GM18517 (cell line): ENCODE results near the gene SCYGR4.

Experiments used
- ATAC-seq: cut with Tn5 transposase; IDR thresholded peaks from one replicate; pipeline ENCODE4 v1.9.1; 2021; ENCODE audit warnings: mild to moderate bottlenecking, moderate library complexity; ENCODE audit not compliant: unreplicated experiment

Gene SCYGR4

DNA sequence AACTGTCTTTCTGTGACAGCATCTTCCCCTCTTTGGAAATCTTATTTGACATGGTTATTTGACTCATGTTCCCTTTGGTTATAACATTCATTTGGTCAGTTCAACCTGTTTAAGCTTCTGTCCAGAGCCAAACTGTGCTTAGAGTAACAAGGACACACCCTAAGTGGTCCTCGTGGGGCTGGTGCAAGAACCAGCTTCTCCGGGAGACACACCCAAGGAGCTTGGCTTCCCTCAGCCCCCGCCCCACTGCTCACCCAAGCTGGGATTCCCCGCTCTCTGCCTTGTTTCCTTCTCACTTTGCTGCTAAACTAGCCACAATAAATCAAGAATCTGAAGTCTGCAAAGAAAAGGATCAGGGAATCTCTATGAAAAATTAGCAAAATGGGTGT, 4.0 kb upstream of the SCYGR4 start:
- ATAC-seq = no peak

GRCh38 chr2:227614246-227614645, 3.1 kb upstream of the SCYGR4 start:
- ATAC-seq = no peak

DNA sequence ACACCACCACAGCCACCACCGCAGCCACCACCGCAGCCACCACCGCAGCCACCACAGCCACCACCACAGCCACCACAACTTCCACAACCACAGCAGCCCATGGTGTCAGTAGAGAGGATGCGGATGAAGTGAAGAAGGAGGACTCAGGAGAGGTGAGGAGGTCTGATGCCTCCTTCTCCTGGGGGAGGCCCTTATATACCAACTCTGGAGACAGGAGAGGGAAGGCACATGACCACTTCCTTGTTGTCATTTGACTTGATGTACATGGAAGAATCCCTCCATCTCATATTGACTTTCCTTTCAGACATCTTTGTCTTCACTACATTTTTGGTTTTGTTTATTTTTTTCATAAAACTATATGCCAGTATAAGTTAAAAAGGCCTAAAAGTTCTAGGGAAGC, 2.6 kb upstream of the SCYGR4 start, which contains the start of gene SCYGR3:
Gene SCYGR3 (minus strand): TSS at position 101 of the 400 bp plus-strand sequence. CDS start 0 bp downstream, at position 101.
- ATAC-seq = no peak

DNA sequence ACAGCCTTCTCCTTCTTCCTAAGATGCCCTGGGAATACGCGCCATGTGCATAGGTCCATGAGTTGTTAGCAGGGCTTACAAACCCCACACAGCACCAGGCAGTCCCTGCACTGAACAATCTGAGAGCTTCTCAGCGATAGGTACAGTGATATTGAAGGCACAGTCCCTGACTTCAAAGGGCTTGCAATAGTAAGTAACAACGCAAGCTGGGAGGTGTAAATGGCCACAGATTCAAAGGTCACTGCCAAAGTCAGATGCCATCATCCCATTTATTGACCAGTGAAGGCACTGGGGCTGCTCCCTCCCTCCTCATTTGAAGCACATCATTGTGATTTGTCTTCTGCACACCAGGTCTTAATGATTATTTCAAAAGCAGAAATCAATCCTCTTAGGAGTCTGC, 2.1 kb upstream of the SCYGR4 start:
- no peak for ATAC-seq

DNA sequence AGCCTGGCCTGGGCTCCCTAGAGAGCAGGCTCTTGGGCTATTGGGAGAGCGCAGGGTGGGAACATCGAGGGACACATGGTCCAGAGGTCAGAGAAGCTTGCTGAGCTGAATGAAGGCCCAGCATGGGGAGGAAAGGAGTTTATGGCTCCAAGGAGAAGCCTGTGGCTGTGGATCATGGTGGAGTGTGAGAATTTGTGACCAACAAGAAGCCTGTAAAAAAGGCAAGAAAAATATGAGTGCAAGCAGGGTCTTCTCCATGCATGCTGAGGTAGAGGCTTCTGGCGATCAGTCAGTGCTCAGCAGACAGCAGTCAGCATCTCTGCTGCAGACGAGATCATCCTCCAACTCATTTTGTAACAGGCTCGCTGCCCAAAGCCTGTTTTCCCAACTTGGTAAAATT, 1.4 kb upstream of the SCYGR4 start:
- no peak for ATAC-seq

DNA sequence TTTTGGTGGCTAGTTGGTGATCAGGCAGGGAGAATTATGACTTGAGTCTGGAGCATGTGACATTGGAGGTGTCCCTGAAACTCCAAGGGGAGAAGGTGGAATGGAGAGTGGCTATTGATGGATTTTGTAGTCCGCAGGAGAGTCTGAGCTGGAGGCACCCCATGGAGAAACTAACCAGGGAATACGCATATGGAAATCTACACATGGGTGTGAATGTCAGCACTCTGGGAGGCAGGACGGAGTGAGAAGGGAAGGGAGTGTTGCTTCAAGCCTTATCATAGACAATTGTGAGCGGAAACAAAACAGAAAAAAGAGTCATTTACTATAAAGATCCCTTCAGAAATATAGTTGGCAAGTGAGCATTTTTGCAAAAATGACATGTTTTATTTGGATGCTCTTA, 667 bp upstream of the SCYGR4 start:
- no peak for ATAC-seq

DNA sequence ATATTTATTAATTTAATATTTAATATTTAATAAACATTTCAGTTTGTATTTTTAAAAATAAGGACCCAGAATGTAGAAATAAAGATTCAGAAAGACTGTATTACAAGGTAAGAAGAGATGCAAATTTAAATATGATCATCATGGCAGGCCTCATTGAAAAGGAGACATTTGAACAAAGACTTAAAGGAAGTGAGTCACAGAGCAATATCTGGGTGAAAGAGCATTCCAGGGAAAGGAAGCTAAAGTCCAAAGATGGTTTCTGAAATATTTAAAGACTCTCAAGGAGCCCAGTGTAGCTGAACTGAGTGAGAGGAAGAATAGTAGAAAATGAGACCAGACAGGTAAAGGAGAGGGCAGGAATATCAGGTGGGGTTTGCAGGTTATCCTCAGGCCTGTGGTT, 5.9 kb downstream of the SCYGR4 start:
- ATAC-seq = no peak

DNA sequence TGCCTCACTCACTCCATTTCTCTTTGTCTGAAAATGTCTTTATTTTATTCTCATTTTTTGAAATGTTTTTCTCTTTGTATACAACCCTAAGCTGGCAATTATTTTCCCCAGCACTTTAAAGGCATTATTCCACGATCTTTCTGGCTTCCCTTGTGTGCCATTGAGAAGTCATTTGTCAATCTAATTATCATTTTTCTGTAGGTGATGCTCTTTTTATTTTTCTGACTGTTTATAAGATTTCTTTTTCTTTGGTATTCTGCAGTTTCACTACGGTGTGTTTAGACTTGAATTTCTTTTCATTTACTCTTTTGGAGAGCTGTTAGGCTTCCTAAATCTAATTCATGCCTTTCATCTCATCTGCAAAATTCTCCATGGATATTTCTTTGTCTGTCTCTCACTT, 8.1 kb downstream of the SCYGR4 start:
- no peak for ATAC-seq

GRCh38 chr2:227626580-227627151, 9.4 kb downstream of the SCYGR4 start:
- no peak for ATAC-seq

DNA sequence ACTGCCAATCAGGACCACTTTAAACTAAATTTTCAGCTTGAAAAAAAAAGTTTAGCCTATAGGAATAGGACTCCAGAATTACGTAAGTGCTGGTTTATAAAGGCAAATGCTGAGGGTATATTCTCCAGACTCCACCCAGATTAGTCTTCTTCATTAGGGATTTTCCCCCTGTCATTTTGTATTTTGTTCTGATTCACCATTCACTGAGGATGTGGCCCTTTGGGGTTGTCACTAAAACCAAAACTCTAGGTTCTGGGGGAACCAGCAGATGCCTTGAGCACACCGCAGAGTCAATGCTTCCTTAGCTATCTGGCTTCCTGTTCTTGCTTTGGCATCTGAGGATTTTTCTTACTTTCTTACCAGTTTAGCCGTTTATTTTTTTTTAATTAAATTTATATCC, 10.5 kb downstream of the SCYGR4 start:
- ATAC-seq = peak; percentile 94

DNA sequence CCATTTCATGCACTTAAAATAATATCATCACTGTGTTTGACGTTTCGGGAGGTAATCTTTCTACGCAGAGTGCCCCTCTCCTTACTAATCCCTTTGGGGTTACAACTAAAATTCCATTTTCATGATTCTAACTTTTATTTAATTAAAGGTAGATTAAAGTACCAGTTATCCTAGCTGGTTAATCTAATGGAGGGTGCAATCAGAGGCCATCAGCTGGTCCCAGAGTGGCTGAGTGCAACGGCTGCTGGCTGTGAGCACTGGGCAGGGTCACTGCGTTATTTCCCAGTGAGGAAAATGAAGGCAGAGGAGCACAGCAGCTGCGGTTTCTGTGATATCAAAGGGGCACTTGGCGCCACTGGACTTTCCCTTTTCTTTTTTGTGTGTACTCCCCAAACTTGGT, 12.1 kb downstream of the SCYGR4 start:
- no peak for ATAC-seq

GRCh38 chr2:227630322-227630721, 13.0 kb downstream of the SCYGR4 start:
- no peak for ATAC-seq

GRCh38 chr2:227632827-227633226, 15.5 kb downstream of the SCYGR4 start:
- no peak for ATAC-seq

DNA sequence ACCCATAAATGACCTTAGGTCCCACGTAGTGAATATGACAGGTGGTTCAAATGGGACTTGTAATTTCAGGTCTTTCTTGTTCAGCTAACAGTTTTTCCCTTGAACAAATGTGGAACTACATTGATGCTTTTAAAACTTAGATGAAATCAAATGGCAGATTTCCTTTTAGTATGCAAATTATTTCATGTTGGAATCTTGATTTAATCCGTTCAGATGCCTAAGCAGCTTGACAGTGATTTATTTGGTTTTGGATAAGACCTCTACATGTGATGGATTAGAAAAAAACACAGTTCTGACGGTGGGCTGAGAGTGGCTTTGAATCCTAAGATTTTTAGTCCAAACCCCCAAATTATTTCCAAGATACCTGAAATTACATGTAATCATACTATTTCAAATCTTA, 16.9 kb downstream of the SCYGR4 start:
- ATAC-seq = no peak

DNA sequence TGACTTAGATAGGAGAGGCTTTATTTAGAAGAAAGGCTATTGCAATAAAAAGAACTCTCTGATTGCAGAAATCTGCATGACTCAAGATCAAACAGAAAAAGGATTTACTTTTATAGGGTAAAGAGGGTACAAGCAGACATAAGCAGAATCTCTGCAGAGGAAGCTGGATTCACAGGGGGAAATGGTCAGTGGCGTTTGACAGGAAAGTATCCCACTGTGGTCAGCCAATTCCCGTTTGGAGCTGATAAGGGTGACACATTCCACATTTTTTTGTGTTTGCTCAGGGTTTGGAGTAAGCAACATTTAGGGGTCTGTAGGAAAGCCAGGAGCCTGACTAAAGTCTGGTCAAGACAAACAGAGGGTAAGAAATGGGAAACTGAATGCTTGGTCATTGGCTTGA, 25.4 kb downstream of the SCYGR4 start:
- ATAC-seq = no peak

DNA sequence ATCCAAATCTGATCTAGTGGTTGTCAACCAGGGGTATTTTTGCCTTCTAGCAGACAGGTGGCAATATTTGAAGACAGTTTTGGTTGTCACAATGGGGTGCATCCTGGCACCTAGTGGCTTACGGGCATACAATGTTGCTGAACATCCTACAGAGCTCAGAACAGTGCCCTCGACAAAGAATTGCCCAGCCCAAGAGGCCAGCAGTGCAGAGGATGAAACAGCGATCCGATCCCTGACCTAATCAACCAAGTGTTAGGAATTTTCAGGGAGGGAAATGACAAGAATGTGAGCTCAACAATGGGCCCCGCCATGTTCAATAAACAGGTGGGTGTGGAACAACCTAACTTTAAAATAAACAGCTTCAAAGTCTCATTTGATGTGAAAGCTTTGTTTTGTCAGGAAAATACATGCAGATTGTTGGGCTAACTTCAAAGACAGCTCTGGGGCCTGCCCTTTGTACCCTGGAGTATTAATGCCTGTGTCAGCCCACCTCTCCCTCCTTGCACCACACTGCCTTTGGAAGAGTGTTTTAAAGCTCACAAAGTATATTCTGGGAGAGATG, 26.8 kb downstream of the SCYGR4 start:
- no peak for ATAC-seq

DNA sequence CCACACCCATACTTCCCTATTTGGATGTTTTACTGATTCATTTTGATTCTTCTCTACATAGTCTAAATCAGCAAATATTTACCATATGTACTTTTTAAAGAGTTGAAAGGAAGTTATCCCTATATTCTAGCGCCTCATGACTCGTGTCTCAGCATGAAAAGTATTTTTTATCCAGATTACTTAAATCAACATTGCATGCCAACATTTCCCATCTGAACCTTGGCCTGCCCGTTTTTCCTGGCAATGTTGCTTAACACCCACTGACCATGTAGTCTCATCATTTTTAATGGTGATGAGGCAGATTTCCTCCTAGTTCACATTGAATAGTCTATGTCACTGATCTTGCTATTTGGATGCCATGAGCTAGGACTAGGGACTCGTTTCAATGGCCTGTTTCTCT, 36.1 kb downstream of the SCYGR4 start:
- no peak for ATAC-seq

- ATAC-seq = no peak
Observed at GRCh38 chr2:227654426-227654825, 37.1 kb downstream of the SCYGR4 start.

GRCh38 chr2:227655454-227655853, 38.2 kb downstream of the SCYGR4 start:
- no peak for ATAC-seq

DNA sequence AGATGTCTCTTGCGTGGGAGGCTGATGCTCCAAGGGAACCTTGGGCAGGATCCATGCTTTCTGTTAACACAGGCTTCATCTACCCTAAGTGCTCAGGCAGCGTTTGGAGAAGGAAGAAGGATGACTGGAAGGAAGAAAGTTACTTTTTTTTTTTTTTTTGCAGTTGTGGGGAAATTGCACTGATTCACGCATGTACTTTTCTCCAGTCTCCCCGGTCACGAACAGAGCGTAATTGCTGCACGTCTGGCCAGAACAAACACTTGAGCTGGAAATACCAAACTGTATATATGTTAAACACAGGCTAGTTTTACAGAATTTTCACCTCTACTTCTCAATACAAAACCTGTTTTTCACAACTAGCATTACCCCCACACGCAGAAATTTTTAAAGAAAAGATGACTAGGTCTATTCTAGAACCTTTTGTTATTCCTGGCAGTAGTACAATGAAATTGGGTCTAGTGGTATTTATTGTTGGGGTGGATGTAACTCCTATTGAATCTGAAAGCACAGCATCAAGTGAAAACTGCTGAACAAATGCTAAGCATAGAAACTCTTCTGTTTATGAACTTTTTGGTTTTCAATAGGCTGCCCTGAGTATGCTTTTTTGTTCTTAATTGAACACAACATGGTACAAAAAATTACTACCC, 40.0 kb downstream of the SCYGR4 start:
- no peak for ATAC-seq

GRCh38 chr2:227661025-227661649, 43.8 kb downstream of the SCYGR4 start:
- no peak for ATAC-seq

- ATAC-seq = no peak
Observed at GRCh38 chr2:227661827-227662226, 44.5 kb downstream of the SCYGR4 start.
